ENCODE measurements around the gene KCNK17. TPM values are rescaled to one million over a fixed set of nuclear protein-coding genes. Genes with fewer than 3 reads are reported as not detected.

The KCNK17 gene
- total RNA-seq, 1 experiment from 2014 or later = 1.2 TPM

- no peak overlapping the region for H3K18ac ChIP-seq (ENCODE audit: insufficient read length, low read depth, low read length)
- H2AK5ac ChIP-seq (ENCODE audit: insufficient read length, low read length) = no peak overlapping the region
- H3K56ac ChIP-seq (ENCODE audit: insufficient read length, low read depth, low read length) = no peak overlapping the region
- no peak overlapping the region for H2BK20ac ChIP-seq (ENCODE audit: low read depth, low read length, poor library complexity, severe bottlenecking)
- Mint-ChIP-seq H3K9me3 (no peaks in the 10 kb centered on the region; a peak in 1 of 5 replicates), H3K27ac (no peak overlapping the region), H3K4me1 (peaks cover 45 to 46% of the 10 kb centered on the region in 2 experiments), H3K36me3 (ENCODE audit: insufficient read depth in 1 of 3, low read depth in 3 of 3) (no peaks in the 10 kb centered on the region), H3K27me3 (ENCODE audit: low read depth) (peaks cover 6% of the 10 kb centered on the region; the same call in 1 of the 2 replicates), H3K4me3 (no peak overlapping the region)
- no peak overlapping the region for H2AFZ ChIP-seq (ENCODE audit: low read length)
- no peaks in the 10 kb centered on the region for H4K20me1 ChIP-seq (ENCODE audit: control insufficient read depth, insufficient read depth, insufficient read length)
- no peaks in the 10 kb centered on the region; the same call in 1 of the 2 replicates for H3K27me3 ChIP-seq (ENCODE audit: insufficient read depth, low read length)
- no peak overlapping the region for H3K4ac ChIP-seq (ENCODE audit: low read depth, low read length)
- H3K27ac ChIP-seq (ENCODE audit: insufficient read length, low read depth, low read length) = no peak overlapping the region
- H3K23ac ChIP-seq (ENCODE audit: insufficient read length, low read depth, low read length) = no peak overlapping the region
- DNase-seq = no peak
- H2BK5ac ChIP-seq (ENCODE audit: insufficient read length, low read length) = no peak overlapping the region
- no CpG with 5 or more reads among the region's 10 CpGs for WGBS (ENCODE audit: extremely low coverage, insufficient read length, low lambda C conversion rate)
- H3K4me1 ChIP-seq (ENCODE audit: insufficient read depth, low read length) = peaks cover 2% of the 10 kb centered on the region; the same call in 1 of the 2 replicates
- H3K9ac ChIP-seq (ENCODE audit: extremely low read depth, insufficient read length, low read length) = no peak overlapping the region
- H3K4me2 ChIP-seq (ENCODE audit: insufficient read depth, insufficient read length, low read length) = no peak overlapping the region
- no peak overlapping the region for H2BK120ac ChIP-seq (ENCODE audit: low read depth, low read length, poor library complexity, severe bottlenecking)
- no peak for TF ChIP-seq CTCF (conservative IDR thresholded peaks at IDR 0.05)
- H3T11ph ChIP-seq (ENCODE audit: low read length) = no peak overlapping the region
- H3K79me2 ChIP-seq (ENCODE audit: insufficient read depth, low read length) = no peaks in the 10 kb centered on the region
- H2BK12ac ChIP-seq (ENCODE audit: insufficient read length, low read depth, low read length) = no peak overlapping the region
- no peak overlapping the region for H3K14ac ChIP-seq (ENCODE audit: insufficient read depth, low read length)
- no peak overlapping the region for H4K8ac ChIP-seq (replicated peaks; ENCODE audit: insufficient read length, low read depth, low read length)
- no peaks in the 10 kb centered on the region for H3K9me3 ChIP-seq (ENCODE audit: control insufficient read depth, low read depth, low read length)
- H3K23me2 ChIP-seq (ENCODE audit: insufficient read length, low read depth, low read length, poor library complexity, severe bottlenecking) = no peaks in the 10 kb centered on the region
- no peak overlapping the region for H4K5ac ChIP-seq (ENCODE audit: insufficient read length, low read depth, low read length)
- no peaks in the 10 kb centered on the region for H3K79me1 ChIP-seq (ENCODE audit: insufficient read depth, low read depth, low read length, poor library complexity, severe bottlenecking)
- H2BK15ac ChIP-seq (ENCODE audit: low read depth, low read length) = no peak overlapping the region
- H4K91ac ChIP-seq (ENCODE audit: insufficient read length, low read depth, low read length) = no peak overlapping the region
These were observed 16.2 kb downstream of the KCNK17 start for GRCh38 chr6:39298061-39298460.

All from H9 (cell line).